ENCODE data around the gene MAP7D3.
"Not testable (repeated sequence)": the region's sequence is repeated elsewhere in the genome, so short reads cannot be mapped to it uniquely, and the experiment has no call there.

MAP7D3 gene

GRCh38 chrX:136250191-136251040 lies 784 bp downstream of the MAP7D3 start:
- DNase-seq (ENCODE audit: low spot score): peak; percentile 28

GRCh38 chrX:136246201-136246600 lies 5.0 kb downstream of the MAP7D3 start:
- no peak for DNase-seq (ENCODE audit: low spot score)

- not testable (repeated sequence) for DNase-seq (ENCODE audit: low spot score)
These were observed 13.4 kb downstream of the MAP7D3 start for GRCh38 chrX:136237849-136238248.

DNA sequence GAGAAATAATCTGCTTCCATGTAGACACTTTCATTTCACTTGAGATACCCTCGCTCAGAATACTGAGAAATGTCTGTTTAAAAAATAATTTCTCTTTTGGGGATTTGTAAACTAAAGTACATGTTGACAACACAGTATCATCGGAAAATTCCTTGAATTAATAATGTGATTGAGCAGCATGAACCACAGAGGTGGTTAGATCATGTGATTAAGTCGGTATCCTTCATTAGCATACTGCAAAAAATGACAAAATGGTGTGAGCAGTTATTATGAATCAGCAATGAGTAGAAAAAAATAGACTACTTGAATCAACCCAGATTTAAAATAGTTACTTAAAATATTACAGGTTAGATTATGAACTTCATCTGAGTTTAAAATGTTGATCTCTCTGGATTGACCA lies 14.1 kb downstream of the MAP7D3 start:
- DNase-seq (ENCODE audit: low spot score): no peak

DNA sequence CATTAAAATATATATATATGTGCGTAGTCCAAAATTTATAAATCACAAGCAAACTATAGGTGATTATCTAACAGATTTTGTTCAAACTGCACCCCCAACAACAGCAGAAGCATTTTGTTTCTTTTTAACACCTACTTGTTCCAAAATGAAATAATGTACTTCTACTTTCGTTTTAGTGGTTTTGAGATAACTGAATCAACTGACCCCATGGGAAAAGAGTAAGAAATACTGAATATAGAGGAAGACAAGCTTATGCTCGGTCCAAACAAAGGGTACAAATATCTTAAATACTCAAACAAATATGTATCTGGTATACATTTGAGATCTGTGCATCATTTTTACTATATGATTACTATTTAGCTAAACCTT lies 22.4 kb downstream of the MAP7D3 start:
- DNase-seq (ENCODE audit: low spot score): no peak

DNA sequence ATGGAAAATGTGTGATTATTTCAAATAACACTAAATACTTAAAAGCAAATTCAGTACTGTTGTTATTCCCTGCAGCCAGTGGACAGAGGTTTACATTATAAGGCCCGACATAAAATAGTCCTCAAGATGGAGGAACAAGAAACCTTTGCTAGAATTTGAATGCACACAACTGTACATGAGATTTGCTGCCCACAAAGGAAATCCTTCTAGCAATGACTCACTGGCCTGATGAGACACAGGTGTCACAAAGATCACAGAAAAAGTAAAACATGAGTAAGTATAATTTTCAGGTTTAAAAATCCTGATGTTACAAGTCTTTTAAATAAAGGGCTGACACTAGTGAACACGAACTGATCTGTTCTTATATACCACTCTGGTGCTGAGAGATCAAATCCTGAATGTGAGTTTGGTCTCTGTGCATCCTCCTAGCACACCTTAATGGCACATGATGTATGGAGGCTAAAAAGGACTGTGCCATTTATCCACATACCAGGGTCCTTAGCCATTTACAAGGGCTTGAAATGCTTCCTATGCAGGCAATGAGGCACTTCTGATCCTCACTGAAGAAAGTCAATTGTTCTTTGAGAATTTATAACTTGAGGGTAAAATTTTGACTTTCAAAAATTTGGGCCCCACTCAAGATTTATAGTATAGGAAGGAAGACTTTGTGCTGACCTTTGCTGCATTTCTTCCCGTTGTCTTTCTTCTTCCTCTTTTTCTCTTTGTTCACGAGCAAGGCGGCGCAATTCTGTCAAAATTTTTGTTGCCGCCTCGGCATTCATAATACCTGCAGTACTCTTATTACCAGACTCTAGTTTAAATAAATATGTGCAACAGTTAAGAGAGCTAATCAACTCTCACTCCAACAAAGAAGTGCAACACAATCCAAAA lies 23.0 kb downstream of the MAP7D3 start:
- DNase-seq (ENCODE audit: low spot score): no peak

DNA sequence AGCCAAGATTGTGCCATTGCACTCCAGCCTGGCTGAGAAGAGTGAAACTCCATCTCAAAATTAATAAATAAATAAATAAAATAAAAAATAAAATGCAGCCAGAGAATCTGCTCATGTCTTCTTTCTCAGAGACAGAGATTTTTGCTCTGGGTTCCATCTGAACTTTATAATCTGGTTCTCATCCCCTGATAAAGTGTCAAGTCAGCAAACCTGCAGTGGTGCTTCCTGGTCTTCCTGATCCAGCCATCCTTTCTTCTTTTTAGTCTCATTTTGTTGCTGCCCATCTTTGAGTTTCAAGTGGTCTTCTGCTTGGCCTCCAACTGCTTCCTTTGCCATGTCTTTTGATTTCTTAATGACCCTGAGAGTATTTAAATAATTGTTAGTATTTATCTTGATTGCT lies 24.1 kb downstream of the MAP7D3 start:
- DNase-seq (ENCODE audit: low spot score): no peak

DNA sequence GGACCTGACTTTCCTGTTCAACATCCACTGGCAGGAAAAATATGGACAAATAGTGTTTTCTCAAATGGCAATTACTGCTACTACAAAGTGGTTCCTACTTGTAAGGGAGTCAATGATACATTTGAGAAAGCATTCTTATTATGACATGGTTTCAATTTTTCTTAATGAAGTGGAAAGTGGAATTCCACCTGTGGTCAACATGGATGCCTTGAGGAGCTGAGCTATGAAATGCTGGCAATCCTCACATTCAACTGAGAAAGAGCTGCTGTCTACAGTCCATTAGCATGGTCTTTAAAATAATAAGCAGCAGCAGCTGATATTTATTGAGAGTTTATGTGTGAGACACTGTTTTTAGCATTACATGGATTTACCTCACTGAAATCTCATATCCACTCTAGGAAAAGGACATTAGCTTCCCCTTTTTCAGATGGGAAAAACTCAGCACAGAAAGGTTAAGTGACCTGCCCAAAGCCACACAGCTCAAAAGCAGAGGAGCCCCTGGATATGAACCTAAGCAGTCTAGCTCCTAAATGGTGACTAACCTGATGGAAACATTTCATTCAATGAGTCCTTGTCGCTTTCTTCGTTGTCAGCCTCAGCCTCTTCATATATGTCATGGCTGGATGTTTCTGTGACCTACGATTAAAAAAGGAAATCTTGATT lies 29.2 kb downstream of the MAP7D3 start:
- DNase-seq (ENCODE audit: low spot score): no peak

GRCh38 chrX:136220951-136221350 lies 30.2 kb downstream of the MAP7D3 start:
- DNase-seq (ENCODE audit: low spot score): no peak

GRCh38 chrX:136220540-136220939 lies 30.7 kb downstream of the MAP7D3 start:
- no peak for DNase-seq (ENCODE audit: low spot score)

DNA sequence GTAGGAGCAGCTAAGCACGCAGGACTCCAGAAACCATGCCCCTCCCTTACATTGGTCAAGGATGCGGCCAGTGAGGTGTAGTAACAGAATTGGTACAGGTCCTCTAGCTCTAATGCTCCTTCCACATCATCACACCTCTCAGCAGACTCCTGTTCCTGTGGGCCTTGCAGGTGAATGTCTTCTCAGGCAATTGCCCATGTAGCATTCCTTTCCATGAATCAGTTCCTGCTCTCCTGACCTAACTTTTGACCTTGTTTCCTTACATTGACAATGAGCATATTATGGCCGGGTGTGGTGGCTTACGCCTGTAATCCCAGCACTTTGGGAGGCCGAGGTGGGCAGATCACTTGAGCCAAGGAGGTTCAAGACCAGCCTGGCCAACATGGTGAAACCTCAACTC lies 31.3 kb downstream of the MAP7D3 start:
- no peak for DNase-seq (ENCODE audit: low spot score)

DNA sequence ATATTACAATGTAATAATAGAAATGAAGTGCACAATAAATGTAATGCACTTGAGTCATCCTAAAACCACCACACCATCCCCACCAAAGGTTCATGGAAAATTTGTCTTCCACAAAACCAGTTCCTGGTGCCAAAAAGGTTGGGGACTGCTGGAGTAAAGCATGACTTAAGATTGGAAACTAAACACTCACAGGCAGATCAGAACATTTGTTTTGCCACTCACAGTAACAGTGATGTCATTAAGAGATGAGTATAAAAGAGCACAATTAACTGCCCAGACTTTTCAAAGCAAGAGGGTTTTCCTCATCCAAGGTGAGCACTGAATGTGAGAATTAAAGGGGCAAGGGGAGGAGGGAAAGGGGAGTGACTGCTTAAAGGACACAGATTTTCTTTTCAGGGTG lies 35.6 kb downstream of the MAP7D3 start:
- no peak for DNase-seq (ENCODE audit: low spot score)

GRCh38 chrX:136214551-136214950 lies 36.6 kb downstream of the MAP7D3 start:
- no peak for DNase-seq (ENCODE audit: low spot score)

GRCh38 chrX:136212557-136213111 lies 38.6 kb downstream of the MAP7D3 start:
- no peak for DNase-seq (ENCODE audit: low spot score)

DNA sequence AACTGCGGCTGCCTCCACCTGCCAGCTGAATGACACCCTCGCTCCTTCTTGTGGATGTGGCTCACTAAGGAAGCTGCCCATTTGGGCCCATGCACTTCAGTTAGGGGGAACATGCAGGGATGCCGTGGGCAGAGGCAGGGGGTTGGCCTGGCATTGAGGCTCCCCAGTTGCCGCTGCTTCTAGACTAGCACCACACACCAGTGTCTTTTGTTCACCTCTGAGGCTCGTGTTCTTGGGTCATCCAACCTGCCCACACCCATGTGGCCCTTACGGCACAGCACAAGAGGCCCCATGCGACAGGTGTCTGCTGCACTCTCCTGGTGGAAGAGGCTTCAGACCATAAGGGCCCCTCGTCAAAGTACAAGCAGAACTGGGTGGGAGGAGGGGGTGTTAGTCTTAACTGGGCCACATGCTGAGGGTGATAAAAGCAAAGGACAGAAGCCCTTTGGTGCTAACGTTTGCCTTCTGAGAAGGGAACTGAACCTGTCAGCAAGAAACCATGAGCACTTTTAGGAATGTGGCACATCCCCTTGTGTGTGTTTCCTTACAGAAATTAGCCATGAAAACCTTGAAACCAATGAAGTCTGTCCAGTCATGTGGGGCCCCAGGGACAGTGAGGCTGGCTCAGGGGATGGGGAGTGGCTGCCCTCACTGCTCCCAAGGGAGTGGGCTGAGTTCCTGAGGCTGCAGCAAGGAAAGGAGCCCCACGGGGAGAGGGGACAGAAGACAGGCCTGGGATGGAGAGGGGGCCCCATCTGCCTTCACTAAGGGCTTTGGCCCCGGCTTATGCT lies 39.2 kb downstream of the MAP7D3 start:
- DNase-seq (ENCODE audit: low spot score): no peak

DNA sequence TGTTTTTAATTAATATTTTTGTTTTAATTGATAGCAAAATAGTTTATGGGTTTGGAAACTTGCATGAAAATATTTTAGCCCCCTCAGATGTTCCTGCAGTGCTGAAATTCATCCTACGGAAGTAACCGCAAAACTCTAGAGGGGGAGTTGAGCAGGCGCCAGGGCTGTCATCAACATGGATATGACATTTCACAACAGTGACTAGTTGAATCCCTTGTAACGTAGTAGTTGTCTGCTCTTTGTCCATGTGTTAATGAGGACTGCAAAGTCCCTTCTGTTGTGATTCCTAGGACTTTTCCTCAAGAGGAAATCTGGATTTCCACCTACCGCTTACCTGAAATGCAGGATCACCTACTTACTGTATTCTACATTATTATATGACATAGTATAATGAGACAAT lies 40.4 kb downstream of the MAP7D3 start:
- no peak for DNase-seq (ENCODE audit: low spot score)

DNA sequence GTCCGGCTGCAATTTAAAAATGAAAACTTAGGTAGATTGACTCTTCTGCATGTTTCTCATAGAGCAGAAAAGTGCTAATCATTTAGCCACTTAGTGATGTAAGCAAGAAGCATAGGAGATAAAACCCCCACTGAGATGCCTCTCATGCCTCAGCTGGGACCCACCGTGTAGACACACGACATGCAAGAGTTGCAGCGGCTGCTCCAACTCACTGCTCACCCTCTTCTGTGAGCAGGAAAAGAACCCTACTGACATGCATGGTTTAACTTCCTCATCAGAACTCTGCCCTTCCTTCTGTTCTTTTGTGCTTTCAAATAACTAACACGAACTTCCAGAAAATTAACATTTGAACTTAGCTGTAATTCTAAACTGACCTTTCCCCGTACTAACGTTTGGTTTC lies 41.0 kb downstream of the MAP7D3 start:
- no peak for DNase-seq (ENCODE audit: low spot score)

DNA sequence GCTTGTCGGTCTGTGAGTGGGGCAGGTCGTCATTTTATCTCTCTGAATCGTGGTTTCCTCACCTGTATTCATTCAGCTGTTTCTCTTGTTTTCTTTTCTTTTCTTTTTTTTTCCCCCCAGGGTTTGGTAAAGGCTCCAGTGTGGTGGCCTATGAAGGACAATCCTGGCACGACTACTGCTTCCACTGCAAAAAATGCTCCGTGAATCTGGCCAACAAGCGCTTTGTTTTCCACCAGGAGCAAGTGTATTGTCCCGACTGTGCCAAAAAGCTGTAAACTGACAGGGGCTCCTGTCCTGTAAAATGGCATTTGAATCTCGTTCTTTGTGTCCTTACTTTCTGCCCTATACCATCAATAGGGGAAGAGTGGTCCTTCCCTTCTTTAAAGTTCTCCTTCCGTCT lies 41.4 kb downstream of the MAP7D3 start:
- no peak for DNase-seq (ENCODE audit: low spot score)

DNA sequence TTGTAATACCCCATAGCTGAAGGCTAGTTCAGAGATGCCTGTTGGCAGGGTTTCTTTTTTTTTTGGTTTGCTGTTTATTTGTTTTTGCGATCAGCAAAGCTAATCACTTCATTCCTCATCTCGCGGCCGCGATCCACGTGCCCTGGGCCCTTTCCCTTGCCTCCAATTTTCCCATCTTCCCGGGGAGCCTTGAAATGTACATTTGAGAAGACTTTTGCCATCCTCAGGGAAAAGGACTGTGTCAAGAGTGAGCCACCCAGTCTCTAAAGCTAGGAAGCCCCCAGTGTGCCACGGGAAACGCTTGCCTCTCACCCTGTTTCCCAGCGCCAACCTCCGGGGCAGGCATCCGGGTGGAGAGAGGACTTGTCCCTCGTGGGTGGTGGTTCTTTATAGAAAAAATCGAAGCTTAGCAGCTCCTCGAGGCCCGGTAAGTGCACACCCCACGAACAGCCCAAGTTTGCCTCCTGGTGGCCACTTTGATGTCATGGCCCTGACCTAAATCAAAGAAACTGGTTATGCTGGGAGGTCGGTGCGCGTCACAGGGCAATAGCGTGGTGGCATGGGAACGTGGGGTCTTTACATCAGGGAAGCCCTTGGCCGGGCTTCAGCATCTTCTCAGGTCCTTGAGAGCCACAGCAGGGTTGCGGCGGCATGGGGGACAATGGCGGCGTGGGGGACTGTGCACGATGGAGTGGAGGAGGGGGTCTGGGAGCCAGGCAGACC lies 42.0 kb downstream of the MAP7D3 start:
- peak; percentile 33 for DNase-seq (ENCODE audit: low spot score)

DNA sequence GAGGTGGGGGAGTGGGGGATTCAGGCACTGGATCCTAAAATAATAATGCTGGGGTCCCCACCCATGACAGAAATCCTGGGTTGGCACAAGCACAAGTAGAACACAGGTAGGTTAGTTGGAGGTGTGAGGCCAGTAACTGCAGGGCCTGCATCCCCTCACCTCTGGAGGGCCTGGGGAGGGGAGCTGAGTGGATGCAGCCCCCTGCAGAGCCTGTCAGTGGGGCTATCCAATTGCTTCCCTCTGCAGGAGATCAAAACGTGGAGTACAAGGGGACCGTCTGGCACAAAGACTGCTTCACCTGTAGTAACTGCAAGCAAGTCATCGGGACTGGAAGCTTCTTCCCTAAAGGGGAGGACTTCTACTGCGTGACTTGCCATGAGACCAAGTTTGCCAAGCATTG lies 43.7 kb downstream of the MAP7D3 start:
- DNase-seq (ENCODE audit: low spot score): no peak

DNA sequence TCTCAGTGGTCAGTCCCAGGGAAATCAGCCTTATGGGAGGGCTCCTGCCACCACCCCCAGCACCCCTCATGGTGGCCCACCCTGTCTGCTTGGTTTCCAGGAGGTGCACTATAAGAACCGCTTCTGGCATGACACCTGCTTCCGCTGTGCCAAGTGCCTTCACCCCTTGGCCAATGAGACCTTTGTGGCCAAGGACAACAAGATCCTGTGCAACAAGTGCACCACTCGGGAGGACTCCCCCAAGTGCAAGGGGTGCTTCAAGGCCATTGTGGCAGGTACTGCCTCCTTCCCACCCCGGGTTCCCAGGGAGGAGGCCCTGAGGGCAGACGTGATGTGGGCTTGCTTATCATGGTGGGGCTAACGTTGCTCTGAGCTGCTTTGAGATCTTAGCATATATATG lies 44.3 kb downstream of the MAP7D3 start:
- DNase-seq (ENCODE audit: low spot score): no peak
